GM21723 (cell line): ENCODE results near the gene SCN2B.
"Not testable (repeated sequence)": the region's sequence is repeated elsewhere in the genome, so short reads cannot be mapped to it uniquely, and the experiment has no call there.

Source experiments
- ATAC-seq: cut with Tn5 transposase; IDR thresholded peaks from one replicate; pipeline ENCODE4 v1.9.1; 2021; ENCODE audit warnings: mild to moderate bottlenecking, moderate library complexity; ENCODE audit not compliant: unreplicated experiment

The SCN2B gene

GRCh38 chr11:118207079-118207478 is 30.6 kb upstream of the SCN2B start:
- ATAC-seq, result no peak

GRCh38 chr11:118206391-118207031 is 30.1 kb upstream of the SCN2B start:
- no peak for ATAC-seq

GRCh38 chr11:118205606-118206378 is 29.4 kb upstream of the SCN2B start:
- no peak for ATAC-seq

- no peak for ATAC-seq
Measured at GRCh38 chr11:118202599-118203422, 26.4 kb upstream of the SCN2B start.

GRCh38 chr11:118201966-118202365 is 25.5 kb upstream of the SCN2B start:
- no peak for ATAC-seq

- no peak for ATAC-seq
Measured at GRCh38 chr11:118200901-118201680, 24.7 kb upstream of the SCN2B start.

GRCh38 chr11:118200497-118200896 is 24.1 kb upstream of the SCN2B start:
- ATAC-seq, result no peak

GRCh38 chr11:118199135-118199534 is 22.7 kb upstream of the SCN2B start:
- ATAC-seq, result no peak

- no peak for ATAC-seq
Measured at GRCh38 chr11:118198370-118198769, 21.9 kb upstream of the SCN2B start.

DNA sequence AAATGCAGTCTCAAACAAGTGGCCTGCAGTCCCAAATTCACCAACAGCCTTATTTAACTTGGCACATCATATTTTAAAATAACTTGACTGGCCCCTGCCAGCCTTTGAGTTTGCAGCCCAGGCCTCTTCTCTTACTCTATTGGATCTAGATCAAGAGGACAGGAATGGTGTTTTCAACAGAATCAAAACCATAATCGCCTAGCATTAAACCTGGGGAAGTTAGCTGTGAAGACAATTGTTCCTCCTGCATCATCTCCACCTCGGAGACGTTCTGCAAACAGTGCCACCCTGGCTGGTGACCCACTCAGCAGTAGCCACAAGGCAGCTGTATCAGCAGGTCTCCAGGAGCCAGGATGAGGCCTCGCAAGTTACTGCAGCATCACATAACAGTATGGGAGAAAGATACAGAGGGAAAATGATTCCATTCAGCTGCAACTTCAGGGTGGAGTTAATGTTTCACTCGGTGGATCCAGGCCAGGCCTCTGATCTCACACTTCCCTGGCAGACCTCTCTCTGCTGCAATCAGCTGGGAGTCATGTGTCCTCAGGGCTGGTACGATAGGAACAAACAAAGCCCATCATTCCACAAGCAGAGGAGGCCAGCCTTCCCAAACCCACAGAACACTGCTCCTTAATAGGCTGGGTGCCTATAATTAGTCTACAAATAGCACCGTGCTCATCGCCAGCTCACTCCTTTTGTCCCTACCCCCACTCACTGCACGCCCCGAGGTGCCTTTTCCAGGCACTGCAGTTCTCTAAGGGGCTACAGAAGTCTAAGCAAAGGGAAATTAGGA is 18.6 kb upstream of the SCN2B start:
- no peak for ATAC-seq

DNA sequence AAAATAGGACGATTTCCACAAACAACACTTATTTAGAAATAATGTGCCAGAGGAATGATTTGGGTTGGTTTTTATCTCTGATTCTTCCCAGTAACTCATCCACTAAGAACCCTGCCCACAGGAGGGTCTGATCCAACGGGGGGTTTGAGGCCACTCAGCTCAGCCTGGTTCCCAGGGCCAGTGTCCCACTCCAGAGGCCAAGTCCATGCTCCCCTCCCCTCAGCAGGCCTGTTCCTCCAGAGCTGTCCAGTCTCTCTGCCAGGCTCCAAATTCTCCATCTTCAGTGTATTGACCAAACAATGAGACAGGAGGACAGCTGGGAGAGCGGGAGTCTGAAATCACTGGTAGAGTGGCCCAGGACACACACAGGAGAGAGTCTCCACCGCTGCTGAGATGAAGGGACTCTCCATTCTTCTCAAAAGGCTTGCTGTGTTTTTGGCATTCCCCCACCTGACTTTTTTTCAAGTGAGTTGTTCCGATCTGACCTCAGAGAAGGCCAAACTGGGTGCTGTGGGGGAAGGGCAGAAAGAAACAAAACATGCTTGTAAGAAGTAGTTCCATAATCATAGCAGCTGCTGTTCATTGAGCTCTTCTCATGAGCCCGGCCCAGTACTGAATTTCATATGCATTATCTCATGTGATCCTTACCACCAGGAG is 17.6 kb upstream of the SCN2B start:
- no peak for ATAC-seq

DNA sequence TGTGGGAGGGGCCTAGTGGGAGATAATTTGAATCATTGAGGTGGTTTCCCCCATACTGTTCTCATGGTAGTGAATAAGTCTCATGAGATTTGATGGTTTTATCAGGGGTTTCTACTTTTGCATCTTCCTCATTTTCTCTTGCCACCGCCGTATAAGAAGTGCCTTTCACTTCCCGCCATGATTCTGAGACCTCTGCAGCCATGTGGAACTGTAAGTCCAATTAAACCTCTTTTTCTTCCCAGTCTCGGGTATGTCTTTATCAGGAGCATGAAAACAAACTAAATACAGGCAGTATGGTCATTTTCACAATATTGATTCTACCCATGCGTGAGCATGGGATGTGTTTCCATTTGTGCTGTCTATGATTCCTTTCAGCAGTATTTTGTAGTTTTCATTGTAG is 16.4 kb upstream of the SCN2B start:
- ATAC-seq, result not testable (repeated sequence)

GRCh38 chr11:118190942-118191506 is 14.6 kb upstream of the SCN2B start:
- ATAC-seq, result not testable (repeated sequence)

GRCh38 chr11:118186346-118187107 is 10.1 kb upstream of the SCN2B start:
- ATAC-seq, result no peak

GRCh38 chr11:118184784-118185579 is 8.5 kb upstream of the SCN2B start:
- ATAC-seq, result no peak

- ATAC-seq, result not testable (repeated sequence)
Measured at GRCh38 chr11:118183691-118184090, 7.3 kb upstream of the SCN2B start.

- no peak for ATAC-seq
Measured at GRCh38 chr11:118180300-118180703, 3.9 kb upstream of the SCN2B start.

- ATAC-seq, result no peak
Measured at GRCh38 chr11:118176778-118177134, 317 bp upstream of the SCN2B start.
